ENCODE data around the gene WDPCP. TPM values are rescaled to one million over a fixed set of nuclear protein-coding genes. Genes with fewer than 3 reads are reported as not detected.
A peak's percentile ranks its signal among the peaks of the same experiment; 100 is the strongest.
"Not testable (repeated sequence)": the region's sequence is repeated elsewhere in the genome, so short reads cannot be mapped to it uniquely, and the experiment has no call there.

Gene WDPCP
- total RNA-seq, 2 donors from 2014 or later = 8.7 to 15.7 TPM

GRCh38 chr2:63494968-63495367 lies 93.3 kb downstream of the WDPCP start:
- Mint-ChIP-seq H3K9me3 (no peaks in the 10 kb centered on the region), H3K4me3 (no peak overlapping the region), H3K36me3 (peaks cover 5% of the 10 kb centered on the region), H3K4me1 (ENCODE audit: low read depth in 2 of 2) (peaks cover 5 to 12% of the 10 kb centered on the region in 2 donors), H3K27me3 (no peaks in the 10 kb centered on the region), H3K27ac (no peak overlapping the region)
- DNase-seq (ENCODE audit: low spot score) (no peak), ATAC-seq (no peak)

- no peak for ATAC-seq
- Mint-ChIP-seq H3K27ac (no peak overlapping the region), H3K36me3 (peaks cover 5% of the 10 kb centered on the region), H3K9me3 (no peaks in the 10 kb centered on the region), H3K4me1 (ENCODE audit: low read depth in 2 of 2) (peaks cover 5 to 9% of the 10 kb centered on the region in 2 donors), H3K27me3 (no peaks in the 10 kb centered on the region), H3K4me3 (no peak overlapping the region)
- DNase-seq (ENCODE audit: low spot score) = no peak
Observed at GRCh38 chr2:63494100-63494499, 94.2 kb downstream of the WDPCP start.

GRCh38 chr2:63488118-63488713 lies 100.1 kb downstream of the WDPCP start:
- Mint-ChIP-seq H3K4me3 (no peak overlapping the region), H3K9me3 (no peaks in the 10 kb centered on the region), H3K27me3 (no peaks in the 10 kb centered on the region), H3K36me3 (no peaks in the 10 kb centered on the region), H3K27ac (no peak overlapping the region), H3K4me1 (ENCODE audit: low read depth in 2 of 2) (no peaks in the 10 kb centered on the region)
- ATAC-seq (no peak), DNase-seq (ENCODE audit: low spot score) (no peak)

GRCh38 chr2:63486861-63487290 lies 101.4 kb downstream of the WDPCP start:
- Mint-ChIP-seq H3K27me3 (no peaks in the 10 kb centered on the region), H3K36me3 (no peaks in the 10 kb centered on the region), H3K4me3 (no peak overlapping the region), H3K27ac (no peak overlapping the region), H3K9me3 (no peaks in the 10 kb centered on the region), H3K4me1 (ENCODE audit: low read depth in 2 of 2) (no peaks in the 10 kb centered on the region)
- ATAC-seq (no peak), DNase-seq (ENCODE audit: low spot score) (no peak)

GRCh38 chr2:63484901-63485300 lies 103.4 kb downstream of the WDPCP start:
- Mint-ChIP-seq H3K9me3 (no peaks in the 10 kb centered on the region), H3K4me1 (ENCODE audit: low read depth in 2 of 2) (no peaks in the 10 kb centered on the region)

GRCh38 chr2:63484481-63484880 lies 103.8 kb downstream of the WDPCP start:
- no peak overlapping the region for H3K27ac Mint-ChIP-seq
- H3K27me3 Mint-ChIP-seq = no peaks in the 10 kb centered on the region
- H3K9me3 Mint-ChIP-seq = no peaks in the 10 kb centered on the region
- no peak for ATAC-seq
- H3K36me3 Mint-ChIP-seq = no peaks in the 10 kb centered on the region
- H3K4me1 Mint-ChIP-seq (ENCODE audit: low read depth in 2 of 2) = no peaks in the 10 kb centered on the region
- no peak for DNase-seq (ENCODE audit: low spot score)
- no peak overlapping the region for H3K4me3 Mint-ChIP-seq

More at GRCh38 chr2:63484901-63485300, 103.4 kb downstream of the WDPCP start:
- Mint-ChIP-seq H3K27ac (no peak overlapping the region), H3K4me3 (no peak overlapping the region), H3K36me3 (no peaks in the 10 kb centered on the region), H3K27me3 (no peaks in the 10 kb centered on the region)
- ATAC-seq = no peak
- no peak for DNase-seq (ENCODE audit: low spot score)

GRCh38 chr2:63477686-63478085 lies 110.6 kb downstream of the WDPCP start:
- DNase-seq (ENCODE audit: low spot score) = no peak
- H3K4me3 Mint-ChIP-seq = no peak overlapping the region
- H3K36me3 Mint-ChIP-seq = peaks cover 5% of the 10 kb centered on the region
- ATAC-seq = no peak
- H3K27me3 Mint-ChIP-seq = no peaks in the 10 kb centered on the region
- H3K4me1 Mint-ChIP-seq (ENCODE audit: low read depth in 2 of 2) = no peaks in the 10 kb centered on the region
- H3K9me3 Mint-ChIP-seq = no peaks in the 10 kb centered on the region
- no peak overlapping the region for H3K27ac Mint-ChIP-seq

GRCh38 chr2:63469313-63469712 lies 119.0 kb downstream of the WDPCP start:
- H3K4me1 Mint-ChIP-seq (ENCODE audit: low read depth in 2 of 2); ATAC-seq; DNase-seq (ENCODE audit: low spot score); H3K27ac Mint-ChIP-seq; H3K27me3 Mint-ChIP-seq; H3K4me3 Mint-ChIP-seq: not testable (repeated sequence)
- Mint-ChIP-seq H3K36me3 (peaks cover 14% of the 10 kb centered on the region), H3K9me3 (peaks cover 12% of the 10 kb centered on the region)

- Mint-ChIP-seq H3K4me1 (ENCODE audit: low read depth in 2 of 2) (peaks cover 0 to 3% of the 10 kb centered on the region in 2 donors), H3K27ac (no peak overlapping the region), H3K27me3 (no peaks in the 10 kb centered on the region), H3K4me3 (no peak overlapping the region), H3K9me3 (peaks cover 8% of the 10 kb centered on the region), H3K36me3 (peaks cover 25% of the 10 kb centered on the region)
- no peak for ATAC-seq
- no peak for DNase-seq (ENCODE audit: low spot score)
Observed at GRCh38 chr2:63465633-63466032, 122.6 kb downstream of the WDPCP start.

- Mint-ChIP-seq H3K36me3 (peaks cover 34% of the 10 kb centered on the region), H3K27ac (no peak overlapping the region)
Observed at GRCh38 chr2:63463142-63463541, 125.1 kb downstream of the WDPCP start.

GRCh38 chr2:63446658-63447057 lies 141.6 kb downstream of the WDPCP start:
- Mint-ChIP-seq H3K27ac (no peak overlapping the region), H3K9me3 (no peaks in the 10 kb centered on the region), H3K36me3 (no peaks in the 10 kb centered on the region), H3K4me3 (no peak overlapping the region), H3K27me3 (no peaks in the 10 kb centered on the region), H3K4me1 (ENCODE audit: low read depth in 2 of 2) (peaks cover 18% of the 10 kb centered on the region in 2 donors)
- no peak for DNase-seq (ENCODE audit: low spot score)
- no peak for ATAC-seq

More at GRCh38 chr2:63463142-63463541, 125.1 kb downstream of the WDPCP start:
- DNase-seq (ENCODE audit: low spot score) (no peak), ATAC-seq (no peak)
- Mint-ChIP-seq H3K4me1 (ENCODE audit: low read depth in 2 of 2) (peaks cover 0 to 2% of the 10 kb centered on the region in 2 donors), H3K9me3 (peaks cover 3% of the 10 kb centered on the region), H3K4me3 (no peak overlapping the region), H3K27me3 (no peaks in the 10 kb centered on the region)

GRCh38 chr2:63444565-63445288 lies 143.6 kb downstream of the WDPCP start:
- Mint-ChIP-seq H3K4me1 (ENCODE audit: low read depth in 2 of 2) (peaks cover 9% of the 10 kb centered on the region in 2 donors), H3K9me3 (no peaks in the 10 kb centered on the region), H3K27me3 (no peaks in the 10 kb centered on the region), H3K36me3 (no peaks in the 10 kb centered on the region), H3K4me3 (peak overlapping the region; percentile 30), H3K27ac (peak overlapping the region; percentile 1)
- DNase-seq (ENCODE audit: low spot score) = no peak
- ATAC-seq = peak; percentile 40 to 67

GRCh38 chr2:63440612-63441011 lies 147.7 kb downstream of the WDPCP start:
- no peak for ATAC-seq
- H3K9me3 Mint-ChIP-seq = no peaks in the 10 kb centered on the region
- peaks cover 7 to 9% of the 10 kb centered on the region in 2 donors for H3K4me1 Mint-ChIP-seq (ENCODE audit: low read depth in 2 of 2)
- H3K36me3 Mint-ChIP-seq = no peaks in the 10 kb centered on the region
- no peaks in the 10 kb centered on the region for H3K27me3 Mint-ChIP-seq
- H3K27ac Mint-ChIP-seq = no peak overlapping the region
- DNase-seq (ENCODE audit: low spot score) = no peak
- no peak overlapping the region for H3K4me3 Mint-ChIP-seq

- no peak for ATAC-seq
- Mint-ChIP-seq H3K27me3 (no peaks in the 10 kb centered on the region), H3K4me1 (ENCODE audit: low read depth in 2 of 2) (no peaks in the 10 kb centered on the region), H3K36me3 (no peaks in the 10 kb centered on the region), H3K27ac (no peak overlapping the region), H3K9me3 (no peaks in the 10 kb centered on the region), H3K4me3 (no peak overlapping the region)
- no peak for DNase-seq (ENCODE audit: low spot score)
Observed at GRCh38 chr2:63438181-63438580, 150.1 kb downstream of the WDPCP start.
